LNCAP (cell line): Measurements from ENCODE around the gene SLC24A3.

Experiments used
- TF ChIP-seq, protein P1 (sequence below): fragments of 450-650 bp; IDR thresholded peaks from 2 replicates; pipeline ENCODE4 v1.5.1; 2017; ENCODE audit warnings: mild to moderate bottlenecking

The SLC24A3 gene

DNA sequence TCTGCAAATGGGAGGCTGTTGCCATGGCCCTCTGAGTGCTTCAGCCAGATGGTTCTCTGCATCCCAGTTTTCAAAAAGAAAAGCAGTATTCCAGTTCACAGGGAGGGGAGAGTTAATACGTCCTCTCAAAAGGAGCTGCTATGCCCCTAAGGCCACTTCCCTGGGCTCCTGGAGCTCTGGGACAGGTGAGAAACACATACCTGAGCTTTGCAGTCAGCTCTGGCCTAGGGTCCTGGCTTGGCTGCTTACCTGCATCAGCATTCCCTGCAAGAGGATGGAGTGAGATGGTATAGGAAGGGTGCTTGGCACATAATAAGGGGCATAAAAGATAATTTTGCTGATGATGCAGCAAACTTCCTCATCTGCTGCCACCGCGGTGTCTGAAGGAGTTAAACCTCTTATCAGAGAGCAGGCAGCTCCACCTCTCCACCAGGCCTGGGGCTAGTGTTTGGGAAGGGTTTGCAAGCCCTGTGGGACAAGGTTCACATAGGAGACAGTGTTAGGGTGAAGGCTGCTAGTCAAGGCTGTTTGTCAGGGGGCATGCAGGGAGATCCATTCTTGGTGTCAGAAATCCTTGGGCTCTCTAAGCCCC is 62.7 kb downstream of the SLC24A3 start:
- TF ChIP-seq, protein P1, sequence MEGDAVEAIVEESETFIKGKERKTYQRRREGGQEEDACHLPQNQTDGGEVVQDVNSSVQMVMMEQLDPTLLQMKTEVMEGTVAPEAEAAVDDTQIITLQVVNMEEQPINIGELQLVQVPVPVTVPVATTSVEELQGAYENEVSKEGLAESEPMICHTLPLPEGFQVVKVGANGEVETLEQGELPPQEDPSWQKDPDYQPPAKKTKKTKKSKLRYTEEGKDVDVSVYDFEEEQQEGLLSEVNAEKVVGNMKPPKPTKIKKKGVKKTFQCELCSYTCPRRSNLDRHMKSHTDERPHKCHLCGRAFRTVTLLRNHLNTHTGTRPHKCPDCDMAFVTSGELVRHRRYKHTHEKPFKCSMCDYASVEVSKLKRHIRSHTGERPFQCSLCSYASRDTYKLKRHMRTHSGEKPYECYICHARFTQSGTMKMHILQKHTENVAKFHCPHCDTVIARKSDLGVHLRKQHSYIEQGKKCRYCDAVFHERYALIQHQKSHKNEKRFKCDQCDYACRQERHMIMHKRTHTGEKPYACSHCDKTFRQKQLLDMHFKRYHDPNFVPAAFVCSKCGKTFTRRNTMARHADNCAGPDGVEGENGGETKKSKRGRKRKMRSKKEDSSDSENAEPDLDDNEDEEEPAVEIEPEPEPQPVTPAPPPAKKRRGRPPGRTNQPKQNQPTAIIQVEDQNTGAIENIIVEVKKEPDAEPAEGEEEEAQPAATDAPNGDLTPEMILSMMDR: no peak

DNA sequence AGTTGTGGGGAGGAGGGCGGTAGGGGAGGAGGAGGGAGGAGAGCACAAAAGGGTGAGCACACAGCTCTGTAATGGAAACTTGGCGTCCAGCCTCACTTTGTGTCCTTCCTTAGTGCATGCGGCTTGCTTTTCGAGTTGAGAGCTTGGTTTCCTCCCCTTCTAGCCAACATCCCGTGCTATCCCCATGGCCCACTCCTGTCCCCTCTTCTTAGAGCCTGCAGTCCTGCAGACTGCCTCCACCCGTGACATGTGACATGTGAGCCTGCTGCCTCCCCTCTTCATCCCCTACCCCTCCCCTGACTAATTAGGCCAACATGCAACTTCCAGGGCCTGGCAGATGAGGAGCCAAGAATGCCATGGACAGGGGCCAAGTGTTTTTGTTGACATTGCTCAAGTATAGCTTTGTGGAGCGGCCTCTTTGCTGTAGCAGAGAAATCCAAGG is 63.2 kb downstream of the SLC24A3 start:
- TF ChIP-seq, protein P1: no peak

DNA sequence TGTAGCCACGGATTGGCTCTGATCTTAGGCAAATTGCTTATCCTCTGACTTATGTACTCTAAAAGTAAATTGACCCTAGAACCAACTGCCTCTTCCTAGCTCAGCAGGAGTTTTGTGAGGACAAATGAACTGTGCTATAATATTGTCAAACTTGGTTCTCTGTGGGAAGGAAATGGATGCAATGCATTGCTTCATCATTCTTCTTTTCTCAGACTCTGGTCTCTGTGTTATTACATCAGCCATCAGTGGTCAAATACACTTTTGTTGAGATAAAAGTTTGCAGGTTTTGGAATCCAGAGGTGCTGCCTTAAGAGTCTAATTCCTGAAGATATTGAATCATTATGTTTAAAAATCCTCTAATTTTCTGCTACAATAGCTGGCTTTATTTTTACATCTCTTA is 64.9 kb downstream of the SLC24A3 start:
- TF ChIP-seq, protein P1: no peak

DNA sequence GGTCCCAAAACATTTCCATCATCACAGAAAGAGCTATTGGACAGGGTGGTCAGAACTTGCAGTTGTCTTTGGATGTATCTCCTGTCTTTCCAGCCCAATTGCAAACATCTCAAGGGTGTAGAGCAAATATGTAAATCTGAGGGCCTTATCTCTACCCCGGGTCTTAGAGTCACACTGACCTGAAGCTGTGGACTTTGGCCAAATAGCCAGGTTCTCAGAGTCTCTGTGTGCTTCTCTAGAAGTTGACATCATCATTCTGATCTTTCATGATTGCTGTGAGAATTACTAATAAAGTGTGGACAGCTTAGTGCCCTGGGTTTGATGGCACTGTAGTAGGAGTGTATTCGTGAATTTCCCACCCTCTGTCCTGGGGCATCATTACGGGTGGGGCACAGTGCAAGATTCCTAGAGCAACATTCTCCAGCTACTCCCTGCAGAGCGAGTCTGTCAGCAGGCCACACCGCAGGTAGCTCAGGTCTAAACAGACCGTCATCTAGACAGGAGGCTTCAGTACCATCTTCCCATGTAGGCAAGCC is 71.1 kb downstream of the SLC24A3 start:
- TF ChIP-seq, protein P1: no peak

DNA sequence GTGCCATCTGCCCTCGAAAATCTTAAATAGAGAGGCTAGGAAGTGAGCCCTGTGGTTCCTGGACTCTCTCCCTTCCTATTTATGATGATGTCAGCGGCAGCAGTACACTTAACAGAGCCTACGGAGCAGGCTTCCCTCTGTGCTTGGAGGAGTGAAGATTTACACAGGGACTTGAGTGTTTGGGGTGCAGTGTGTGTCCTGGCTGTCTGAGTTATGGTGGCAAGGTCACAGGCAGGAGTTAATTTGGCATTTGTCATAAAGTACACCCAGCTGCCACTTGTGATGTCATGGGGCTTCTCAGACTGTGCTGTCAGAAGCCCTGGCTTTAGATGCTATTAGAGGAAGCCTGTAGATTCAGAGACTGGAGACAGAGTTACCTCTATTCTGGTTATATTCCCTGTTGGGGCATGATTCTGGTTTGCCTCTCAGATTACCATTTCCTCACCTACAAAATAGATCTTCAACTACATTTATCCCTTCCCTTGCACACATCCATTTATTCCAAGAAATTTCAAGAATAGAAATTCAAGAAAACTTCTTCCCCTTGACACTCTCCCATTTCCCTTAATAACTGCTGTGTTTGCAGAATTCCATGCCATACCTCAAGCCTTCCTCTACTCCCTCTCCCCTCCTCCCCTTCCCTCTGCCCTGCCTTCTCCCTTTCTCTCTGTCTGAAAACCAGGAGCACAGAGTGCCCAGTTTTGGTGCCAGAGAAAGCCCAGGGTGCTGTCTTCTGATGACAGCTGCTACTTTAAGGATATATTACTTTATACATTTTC is 72.1 kb downstream of the SLC24A3 start:
- TF ChIP-seq, protein P1: no peak

DNA sequence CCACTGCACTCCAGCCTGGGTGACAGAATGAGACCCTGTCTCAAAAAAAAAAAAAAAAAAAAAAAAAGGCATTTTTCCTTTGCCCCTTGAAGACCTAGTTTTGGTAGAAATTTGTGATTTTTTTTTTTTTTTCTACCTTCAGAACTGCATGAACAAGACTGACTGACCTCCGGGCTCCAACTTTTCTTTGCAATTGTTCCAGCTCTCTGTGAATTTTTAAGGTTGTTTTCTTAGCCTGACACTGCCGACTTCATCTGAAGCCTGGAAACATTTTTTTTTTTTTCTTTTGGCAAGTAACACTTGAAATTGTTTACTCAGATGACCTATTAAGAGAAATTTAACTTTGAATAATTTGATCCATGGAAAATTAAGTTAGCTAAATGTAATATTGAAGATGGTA is 73.0 kb downstream of the SLC24A3 start:
- TF ChIP-seq, protein P1: no peak

DNA sequence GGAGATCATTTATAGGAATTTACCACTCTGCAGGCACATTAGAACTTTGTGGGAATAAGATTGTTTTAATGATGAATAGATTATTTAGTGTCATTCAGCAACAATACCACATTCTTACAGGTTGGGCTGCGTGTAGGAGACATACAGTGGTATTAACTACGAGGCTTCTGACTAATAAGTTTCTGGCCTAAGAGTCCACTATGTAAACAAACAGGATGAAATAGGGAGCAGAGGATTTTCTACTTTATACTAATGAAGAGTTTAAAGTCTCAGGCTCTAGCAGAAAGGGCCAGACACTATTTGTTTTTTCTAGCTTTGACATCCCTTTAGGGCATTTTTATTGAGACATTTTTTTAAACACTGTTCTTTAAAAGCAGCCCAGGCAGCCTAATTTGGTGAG is 75.6 kb downstream of the SLC24A3 start:
- TF ChIP-seq, protein P1: no peak
